GM19468 (cell line): ENCODE measurements around the gene PCDHB8.
"Not testable (repeated sequence)": the region's sequence is repeated elsewhere in the genome, so short reads cannot be mapped to it uniquely, and the experiment has no call there.

ENCODE experiments used
- ATAC-seq: cut with Tn5 transposase; IDR thresholded peaks from one replicate; pipeline ENCODE4 v1.9.1; 2021; ENCODE audit warnings: mild to moderate bottlenecking, moderate library complexity, moderate number of reproducible peaks; ENCODE audit not compliant: unreplicated experiment; ENCODE audit errors: extremely low read depth

The PCDHB8 gene

DNA sequence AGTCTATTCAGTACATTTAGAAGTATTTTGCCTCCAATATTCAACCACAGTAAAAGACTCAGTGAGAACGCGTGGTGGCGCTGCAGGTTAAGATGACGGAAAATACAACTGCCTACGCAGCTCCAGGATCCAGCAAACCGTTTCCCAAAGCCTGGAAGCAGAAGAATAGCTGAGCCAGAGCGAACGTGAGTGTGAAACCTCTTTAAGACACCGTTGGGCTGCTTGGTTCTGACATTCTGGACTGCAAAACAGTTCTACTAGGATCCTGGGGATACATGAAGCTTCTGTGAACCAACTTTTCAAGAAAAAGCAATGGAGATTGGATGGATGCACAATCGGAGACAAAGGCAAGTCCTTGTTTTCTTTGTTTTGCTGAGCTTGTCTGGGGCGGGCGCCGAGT lies 4.7 kb downstream of the PCDHB8 start, which contains the start of gene PCDHB16:
TSS of gene PCDHB16 (plus strand) at position 140 of the 400 bp plus-strand sequence. CDS start at position 313, 173 bp downstream.
- no peak for ATAC-seq

DNA sequence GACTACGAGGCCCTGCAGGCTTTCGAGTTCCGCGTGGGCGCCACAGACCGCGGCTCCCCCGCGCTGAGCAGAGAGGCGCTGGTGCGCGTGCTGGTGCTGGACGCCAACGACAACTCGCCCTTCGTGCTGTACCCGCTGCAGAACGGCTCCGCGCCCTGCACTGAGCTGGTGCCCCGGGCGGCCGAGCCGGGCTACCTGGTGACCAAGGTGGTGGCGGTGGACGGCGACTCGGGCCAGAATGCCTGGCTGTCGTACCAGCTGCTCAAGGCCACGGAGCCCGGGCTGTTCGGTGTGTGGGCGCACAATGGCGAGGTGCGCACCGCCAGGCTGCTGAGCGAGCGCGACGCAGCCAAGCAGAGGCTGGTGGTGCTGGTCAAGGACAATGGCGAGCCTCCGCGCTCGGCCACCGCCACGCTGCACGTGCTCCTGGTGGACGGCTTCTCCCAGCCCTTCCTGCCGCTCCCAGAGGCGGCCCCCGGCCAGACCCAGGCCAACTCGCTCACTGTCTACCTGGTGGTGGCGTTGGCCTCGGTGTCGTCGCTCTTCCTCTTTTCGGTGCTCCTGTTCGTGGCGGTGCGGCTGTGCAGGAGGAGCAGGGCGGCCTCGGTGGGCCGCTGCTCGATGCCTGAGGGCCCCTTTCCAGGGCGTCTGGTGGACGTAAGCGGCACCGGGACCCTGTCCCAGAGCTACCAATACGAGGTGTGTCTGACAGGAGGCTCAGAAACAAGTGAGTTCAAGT lies 6.7 kb downstream of the PCDHB8 start:
- not testable (repeated sequence) for ATAC-seq

- no peak for ATAC-seq
Observed at GRCh38 chr5:141186897-141187512, 9.4 kb downstream of the PCDHB8 start, which contains the start of gene PCDHB9. Gene PCDHB9, plus strand, starts transcription at chr5:141187161. Its CDS starts 158 bp downstream, at chr5:141187319.

DNA sequence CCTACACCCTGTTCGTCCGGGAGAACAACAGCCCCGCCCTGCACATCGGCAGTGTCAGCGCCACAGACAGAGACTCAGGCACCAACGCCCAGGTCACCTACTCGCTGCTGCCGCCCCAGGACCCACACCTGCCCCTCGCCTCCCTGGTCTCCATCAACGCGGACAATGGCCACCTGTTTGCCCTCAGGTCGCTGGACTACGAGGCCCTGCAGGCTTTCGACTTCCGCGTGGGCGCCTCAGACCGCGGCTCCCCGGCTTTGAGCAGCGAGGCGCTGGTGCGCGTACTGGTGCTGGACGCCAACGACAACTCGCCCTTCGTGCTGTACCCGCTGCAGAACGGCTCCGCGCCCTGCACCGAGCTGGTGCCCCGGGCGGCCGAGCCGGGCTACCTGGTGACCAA lies 11.1 kb downstream of the PCDHB8 start:
- not testable (repeated sequence) for ATAC-seq

DNA sequence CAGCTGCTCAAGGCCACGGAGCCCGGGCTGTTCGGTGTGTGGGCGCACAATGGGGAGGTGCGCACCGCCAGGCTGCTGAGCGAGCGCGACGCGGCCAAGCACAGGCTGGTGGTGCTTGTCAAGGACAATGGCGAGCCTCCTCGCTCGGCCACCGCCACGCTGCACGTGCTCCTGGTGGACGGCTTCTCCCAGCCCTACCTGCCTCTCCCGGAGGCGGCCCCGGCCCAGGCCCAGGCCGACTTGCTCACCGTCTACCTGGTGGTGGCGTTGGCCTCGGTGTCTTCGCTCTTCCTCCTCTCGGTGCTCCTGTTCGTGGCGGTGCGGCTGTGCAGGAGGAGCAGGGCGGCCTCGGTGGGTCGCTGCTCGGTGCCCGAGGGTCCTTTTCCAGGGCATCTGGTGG lies 11.5 kb downstream of the PCDHB8 start:
- ATAC-seq: not testable (repeated sequence)

DNA sequence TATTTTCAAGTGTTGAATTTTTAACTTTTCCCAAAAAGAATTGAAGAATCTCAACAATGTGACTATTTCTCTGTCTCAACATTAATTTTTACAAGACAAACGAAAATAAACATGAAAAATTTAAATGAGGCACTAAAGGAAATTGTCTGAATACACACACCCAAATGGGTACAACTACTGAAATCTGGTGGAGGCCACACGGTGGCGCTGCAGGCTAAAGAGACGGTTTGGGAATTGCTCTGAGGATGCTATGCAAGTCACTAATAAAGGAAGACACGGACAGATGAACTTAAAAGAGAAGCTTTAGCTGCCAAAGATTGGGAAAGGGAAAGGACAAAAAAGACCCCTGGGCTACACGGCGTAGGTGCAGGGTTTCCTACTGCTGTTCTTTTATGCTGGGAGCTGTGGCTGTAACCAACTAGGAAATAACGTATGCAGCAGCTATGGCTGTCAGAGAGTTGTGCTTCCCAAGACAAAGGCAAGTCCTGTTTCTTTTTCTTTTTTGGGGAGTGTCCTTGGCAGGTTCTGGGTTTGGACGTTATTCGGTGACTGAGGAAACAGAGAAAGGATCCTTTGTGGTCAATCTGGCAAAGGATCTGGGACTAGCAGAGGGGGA lies 14.6 kb downstream of the PCDHB8 start, which contains the start of gene PCDHB10:
TSS of gene PCDHB10 (plus strand) at position 244 of the 616 bp plus-strand sequence. CDS start at position 444, 200 bp downstream.
- ATAC-seq: no peak

DNA sequence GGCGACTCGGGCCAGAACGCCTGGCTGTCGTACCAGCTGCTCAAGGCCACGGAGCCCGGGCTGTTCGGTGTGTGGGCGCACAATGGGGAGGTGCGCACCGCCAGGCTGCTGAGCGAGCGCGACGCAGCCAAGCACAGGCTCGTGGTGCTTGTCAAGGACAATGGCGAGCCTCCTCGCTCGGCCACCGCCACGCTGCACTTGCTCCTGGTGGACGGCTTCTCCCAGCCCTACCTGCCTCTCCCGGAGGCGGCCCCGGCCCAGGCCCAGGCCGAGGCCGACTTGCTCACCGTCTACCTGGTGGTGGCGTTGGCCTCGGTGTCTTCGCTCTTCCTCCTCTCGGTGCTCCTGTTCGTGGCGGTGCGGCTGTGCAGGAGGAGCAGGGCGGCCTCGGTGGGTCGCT lies 16.7 kb downstream of the PCDHB8 start:
- ATAC-seq: not testable (repeated sequence)

DNA sequence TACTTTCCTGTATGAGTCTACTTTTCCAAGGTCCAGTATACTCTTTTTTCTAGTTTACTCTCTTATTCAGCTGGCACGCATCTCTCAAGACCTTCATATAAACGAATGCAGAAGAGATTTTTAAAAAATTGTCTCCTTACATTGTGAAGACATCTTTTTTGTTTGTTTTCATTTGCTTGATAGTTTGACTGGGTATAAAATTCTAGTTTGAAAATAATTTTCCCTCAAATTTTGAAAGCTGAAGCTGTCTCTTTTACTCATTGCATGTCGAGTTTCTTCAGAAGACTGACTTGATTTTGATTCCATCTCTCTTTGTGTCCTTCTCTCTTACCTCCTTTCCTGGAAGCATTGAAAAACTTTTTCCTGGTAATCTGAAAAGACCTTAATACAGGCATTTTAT lies 18.8 kb downstream of the PCDHB8 start:
- no peak for ATAC-seq

DNA sequence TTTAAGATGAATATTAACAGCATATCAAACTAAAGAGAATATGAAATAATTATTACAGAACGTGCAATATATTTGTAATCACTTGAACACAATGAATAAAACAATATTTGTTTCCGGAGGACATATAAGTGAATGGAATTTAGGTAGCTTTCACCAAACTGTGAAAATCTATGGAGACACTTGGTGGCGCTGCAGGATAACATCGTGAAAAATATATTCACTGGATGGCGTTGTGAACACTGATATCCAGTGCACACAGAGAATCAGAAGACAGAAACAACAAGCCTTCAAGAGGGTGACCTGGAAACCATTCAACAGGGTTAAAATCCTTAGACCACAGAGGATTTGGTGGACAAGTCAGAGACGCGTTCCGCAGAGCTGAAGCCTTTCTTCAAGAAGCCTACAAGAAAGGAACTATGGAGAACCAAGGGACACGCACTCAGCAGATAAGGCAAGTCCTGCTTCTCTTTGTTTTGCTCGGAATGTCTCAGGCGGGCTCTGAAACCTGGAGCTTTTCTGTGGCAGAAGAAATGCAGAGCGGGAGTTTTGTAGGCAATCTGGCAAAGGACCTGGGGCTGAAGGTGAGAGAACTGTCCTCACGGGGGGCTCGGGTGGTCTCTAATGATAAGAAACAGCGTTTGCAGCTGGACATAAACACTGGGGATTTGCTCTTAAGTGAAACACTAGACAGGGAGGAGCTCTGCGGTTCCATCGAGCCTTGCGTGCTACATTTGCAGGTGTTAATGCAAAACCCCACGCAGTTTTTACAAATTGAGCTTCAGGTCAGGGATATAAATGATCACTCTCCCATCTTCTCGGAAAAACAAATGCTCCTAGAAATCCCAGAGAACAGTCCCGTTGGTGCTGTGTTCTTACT lies 22.0 kb downstream of the PCDHB8 start, which contains the start of gene PCDHB11:
TSS of gene PCDHB11 (plus strand) at position 269 of the 877 bp plus-strand sequence. CDS start at position 417, 148 bp downstream.
- ATAC-seq: no peak

GRCh38 chr5:141201126-141201525 lies 23.5 kb downstream of the PCDHB8 start:
- not testable (repeated sequence) for ATAC-seq

DNA sequence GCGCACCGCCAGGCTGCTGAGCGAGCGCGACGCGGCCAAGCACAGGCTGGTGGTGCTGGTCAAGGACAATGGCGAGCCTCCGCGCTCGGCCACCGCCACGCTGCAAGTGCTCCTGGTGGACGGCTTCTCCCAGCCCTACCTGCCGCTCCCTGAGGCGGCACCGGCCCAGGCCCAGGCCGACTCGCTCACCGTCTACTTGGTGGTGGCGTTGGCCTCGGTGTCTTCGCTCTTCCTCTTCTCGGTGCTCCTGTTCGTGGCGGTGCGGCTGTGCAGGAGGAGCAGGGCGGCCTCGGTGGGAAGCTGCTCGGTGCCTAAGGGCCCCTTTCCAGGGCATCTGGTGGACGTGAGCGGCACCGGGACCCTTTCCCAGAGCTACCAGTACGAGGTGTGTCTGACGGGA lies 24.1 kb downstream of the PCDHB8 start:
- not testable (repeated sequence) for ATAC-seq

GRCh38 chr5:141208478-141208877 lies 30.9 kb downstream of the PCDHB8 start, which contains the start of gene PCDHB12:
Gene PCDHB12, plus strand, starts transcription at chr5:141208719. Its CDS starts 189 bp downstream, at chr5:141208908.
- ATAC-seq: no peak

DNA sequence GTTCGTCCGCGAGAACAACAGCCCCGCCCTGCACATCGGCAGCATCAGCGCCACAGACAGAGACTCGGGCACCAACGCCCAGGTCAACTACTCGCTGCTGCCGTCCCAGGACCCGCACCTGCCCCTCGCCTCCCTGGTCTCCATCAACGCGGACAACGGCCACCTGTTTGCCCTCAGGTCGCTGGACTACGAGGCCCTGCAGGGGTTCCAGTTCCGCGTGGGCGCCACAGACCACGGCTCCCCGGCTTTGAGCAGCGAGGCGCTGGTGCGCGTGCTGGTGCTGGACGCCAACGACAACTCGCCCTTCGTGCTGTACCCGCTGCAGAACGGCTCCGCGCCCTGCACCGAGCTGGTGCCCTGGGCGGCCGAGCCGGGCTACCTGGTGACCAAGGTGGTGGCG lies 32.7 kb downstream of the PCDHB8 start:
- not testable (repeated sequence) for ATAC-seq

GRCh38 chr5:141210849-141211248 lies 33.3 kb downstream of the PCDHB8 start:
- not testable (repeated sequence) for ATAC-seq

DNA sequence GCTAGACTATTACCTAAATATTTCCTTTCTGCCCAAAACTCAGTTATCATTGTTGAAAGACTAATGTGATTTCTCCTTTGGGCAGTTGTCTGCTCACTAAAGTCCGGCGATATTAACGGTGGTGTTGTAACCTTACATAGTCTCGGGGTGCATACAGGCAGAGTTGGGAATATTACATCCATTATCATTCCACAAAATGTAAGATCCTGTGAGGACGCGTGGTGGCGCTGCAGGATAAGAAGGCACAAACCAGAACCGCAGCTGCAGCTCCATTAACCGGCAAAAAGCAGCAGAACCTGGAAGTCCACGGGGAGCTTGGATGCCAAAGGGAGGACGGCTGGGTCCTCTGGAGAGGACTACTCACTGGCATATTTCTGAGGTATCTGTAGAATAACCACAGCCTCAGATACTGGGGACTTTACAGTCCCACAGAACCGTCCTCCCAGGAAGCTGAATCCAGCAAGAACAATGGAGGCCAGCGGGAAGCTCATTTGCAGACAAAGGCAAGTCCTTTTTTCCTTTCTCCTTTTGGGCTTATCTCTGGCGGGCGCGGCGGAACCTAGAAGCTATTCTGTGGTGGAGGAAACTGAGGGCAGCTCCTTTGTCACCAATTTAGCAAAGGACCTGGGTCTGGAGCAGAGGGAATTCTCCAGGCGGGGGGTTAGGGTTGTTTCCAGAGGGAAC lies 36.2 kb downstream of the PCDHB8 start, which contains the start of gene PCDHB13:
TSS of gene PCDHB13 (plus strand) at position 264 of the 684 bp plus-strand sequence. CDS start at position 469, 205 bp downstream.
- not testable (repeated sequence) for ATAC-seq

DNA sequence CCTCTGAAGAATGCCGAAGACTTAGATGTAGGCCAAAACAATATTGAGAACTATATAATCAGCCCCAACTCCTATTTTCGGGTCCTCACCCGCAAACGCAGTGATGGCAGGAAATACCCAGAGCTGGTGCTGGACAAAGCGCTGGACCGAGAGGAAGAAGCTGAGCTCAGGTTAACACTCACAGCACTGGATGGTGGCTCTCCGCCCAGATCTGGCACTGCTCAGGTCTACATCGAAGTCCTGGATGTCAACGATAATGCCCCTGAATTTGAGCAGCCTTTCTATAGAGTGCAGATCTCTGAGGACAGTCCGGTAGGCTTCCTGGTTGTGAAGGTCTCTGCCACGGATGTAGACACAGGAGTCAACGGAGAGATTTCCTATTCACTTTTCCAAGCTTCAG lies 37.0 kb downstream of the PCDHB8 start:
- ATAC-seq: not testable (repeated sequence)

GRCh38 chr5:141215504-141215903 lies 37.9 kb downstream of the PCDHB8 start:
- ATAC-seq: not testable (repeated sequence)

DNA sequence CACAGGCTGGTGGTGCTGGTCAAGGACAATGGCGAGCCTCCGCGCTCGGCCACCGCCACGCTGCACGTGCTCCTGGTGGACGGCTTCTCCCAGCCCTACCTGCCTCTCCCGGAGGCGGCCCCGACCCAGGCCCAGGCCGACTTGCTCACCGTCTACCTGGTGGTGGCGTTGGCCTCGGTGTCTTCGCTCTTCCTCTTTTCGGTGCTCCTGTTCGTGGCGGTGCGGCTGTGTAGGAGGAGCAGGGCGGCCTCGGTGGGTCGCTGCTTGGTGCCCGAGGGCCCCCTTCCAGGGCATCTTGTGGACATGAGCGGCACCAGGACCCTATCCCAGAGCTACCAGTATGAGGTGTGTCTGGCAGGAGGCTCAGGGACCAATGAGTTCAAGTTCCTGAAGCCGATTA lies 38.4 kb downstream of the PCDHB8 start:
- ATAC-seq: not testable (repeated sequence)
